GM12872 (cell line): ENCODE measurements around the gene TMEM221.

ENCODE experiments used
- TF ChIP-seq, protein P1 (sequence below): IDR thresholded peaks from 3 replicates; pipeline ENCODE4 v1.5.1; 2011; ENCODE audit warnings: low read depth, mild to moderate bottlenecking, low read length, moderate library complexity; ENCODE audit not compliant: insufficient read depth

TMEM221 gene

DNA sequence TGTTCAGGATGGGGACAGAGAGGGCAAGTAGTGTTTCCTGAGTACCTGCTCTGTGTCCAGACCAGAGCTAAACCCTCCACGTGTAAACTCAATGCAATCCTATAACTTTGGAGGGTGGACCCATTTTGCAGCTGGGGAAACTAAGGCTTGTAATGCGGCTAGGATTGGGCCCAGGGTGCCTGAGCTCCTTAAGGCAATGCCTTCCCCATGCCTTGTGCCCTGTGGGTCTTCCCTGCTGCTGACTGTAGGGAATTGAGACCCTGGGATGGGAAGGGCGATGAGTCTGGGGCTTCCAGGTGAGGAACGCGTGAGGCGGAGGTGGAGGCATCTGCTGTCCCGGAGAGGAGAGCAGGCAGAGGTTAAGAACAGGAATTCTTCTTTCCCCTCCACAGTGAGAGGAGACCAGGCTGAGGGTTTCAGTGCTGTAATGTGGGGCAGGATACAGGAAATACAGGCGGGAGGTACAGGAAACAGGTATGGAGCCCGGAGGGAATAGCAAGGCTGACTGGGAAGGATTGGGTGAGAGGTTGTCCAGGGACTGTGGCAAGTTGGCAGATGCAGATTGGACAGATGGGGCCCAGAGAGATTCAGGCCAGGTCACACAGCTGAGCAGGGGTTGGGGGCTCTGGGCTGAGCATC is 41.0 kb upstream of the TMEM221 start:
- TF ChIP-seq, protein P1, sequence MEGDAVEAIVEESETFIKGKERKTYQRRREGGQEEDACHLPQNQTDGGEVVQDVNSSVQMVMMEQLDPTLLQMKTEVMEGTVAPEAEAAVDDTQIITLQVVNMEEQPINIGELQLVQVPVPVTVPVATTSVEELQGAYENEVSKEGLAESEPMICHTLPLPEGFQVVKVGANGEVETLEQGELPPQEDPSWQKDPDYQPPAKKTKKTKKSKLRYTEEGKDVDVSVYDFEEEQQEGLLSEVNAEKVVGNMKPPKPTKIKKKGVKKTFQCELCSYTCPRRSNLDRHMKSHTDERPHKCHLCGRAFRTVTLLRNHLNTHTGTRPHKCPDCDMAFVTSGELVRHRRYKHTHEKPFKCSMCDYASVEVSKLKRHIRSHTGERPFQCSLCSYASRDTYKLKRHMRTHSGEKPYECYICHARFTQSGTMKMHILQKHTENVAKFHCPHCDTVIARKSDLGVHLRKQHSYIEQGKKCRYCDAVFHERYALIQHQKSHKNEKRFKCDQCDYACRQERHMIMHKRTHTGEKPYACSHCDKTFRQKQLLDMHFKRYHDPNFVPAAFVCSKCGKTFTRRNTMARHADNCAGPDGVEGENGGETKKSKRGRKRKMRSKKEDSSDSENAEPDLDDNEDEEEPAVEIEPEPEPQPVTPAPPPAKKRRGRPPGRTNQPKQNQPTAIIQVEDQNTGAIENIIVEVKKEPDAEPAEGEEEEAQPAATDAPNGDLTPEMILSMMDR = no peak

DNA sequence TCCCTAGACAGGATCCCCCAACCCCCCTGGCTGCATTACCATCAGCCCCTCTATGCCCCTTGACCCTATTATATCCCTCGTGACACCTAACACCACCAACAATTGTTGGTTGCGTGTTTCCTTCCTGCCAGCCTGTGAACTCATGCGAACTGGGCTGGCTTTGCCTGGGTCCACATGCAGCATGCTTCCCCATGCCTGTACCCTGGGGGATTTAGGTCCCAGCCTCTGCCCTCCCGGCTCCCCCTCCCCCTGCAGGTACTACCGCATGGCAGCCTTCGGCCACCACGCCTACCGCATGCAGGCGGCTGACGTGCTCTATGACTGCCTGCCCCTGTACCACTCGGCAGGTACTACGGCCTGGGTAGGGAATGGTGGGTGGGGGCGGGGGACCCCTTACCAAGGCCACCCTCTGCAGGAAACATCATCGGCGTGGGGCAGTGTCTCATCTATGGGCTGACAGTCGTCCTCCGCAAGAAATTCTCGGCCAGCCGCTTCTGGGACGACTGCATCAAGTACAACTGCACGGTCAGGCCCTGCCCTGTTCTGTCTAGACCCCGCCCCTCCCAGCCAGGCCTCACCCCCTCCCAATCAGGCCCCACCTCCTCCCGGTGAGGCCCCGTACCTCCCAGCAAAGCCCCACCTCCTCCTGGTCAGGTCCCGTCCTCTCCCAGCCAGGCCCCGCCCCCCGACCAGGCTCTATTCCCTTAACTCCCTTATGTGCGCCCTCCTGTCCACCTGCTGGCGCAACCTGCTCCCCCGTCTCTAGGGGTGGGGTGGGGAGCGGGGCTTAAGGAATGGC is 40.3 kb upstream of the TMEM221 start:
- TF ChIP-seq, protein P1 = peak; percentile 38; the same call in 2 of the 3 replicates

DNA sequence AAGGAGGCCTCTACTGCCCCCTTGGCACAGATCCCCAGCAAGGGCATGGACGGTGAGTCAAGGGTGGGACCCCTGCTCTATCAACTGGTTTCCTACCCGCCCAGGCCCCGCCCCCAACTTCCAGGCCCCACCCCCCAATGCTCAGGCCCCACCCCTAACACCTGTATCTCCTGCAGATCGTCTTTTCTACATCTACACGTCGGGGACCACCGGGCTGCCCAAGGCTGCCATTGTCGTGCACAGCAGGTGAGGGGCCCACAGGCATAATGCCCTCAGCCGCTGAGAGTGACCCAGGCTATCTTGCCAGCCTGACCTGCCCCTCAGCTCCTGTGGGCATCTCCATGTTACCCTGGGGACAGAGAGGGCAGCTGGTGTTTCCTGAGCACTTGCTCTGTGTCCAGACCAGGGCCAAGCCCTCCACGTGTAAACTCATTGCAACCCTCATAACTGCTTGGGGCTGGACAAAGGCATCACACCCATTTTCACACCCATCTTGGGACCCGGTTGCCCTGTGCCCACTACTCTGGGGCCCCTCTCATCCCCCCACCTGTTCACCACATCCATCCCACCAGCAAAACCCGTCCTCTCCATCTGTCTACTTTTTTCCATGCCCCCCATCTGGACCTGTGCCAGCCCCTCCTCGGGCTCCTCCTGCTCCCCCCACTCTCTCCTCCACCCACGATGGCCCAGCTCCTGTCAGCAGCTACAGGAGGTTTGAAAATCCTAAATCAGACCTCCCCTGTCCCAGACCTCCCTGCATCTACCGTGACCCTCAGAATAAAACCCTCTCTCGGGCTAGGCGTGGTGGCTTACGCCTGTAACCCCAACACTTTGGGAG is 39.0 kb upstream of the TMEM221 start:
- TF ChIP-seq, protein P1 = no peak

DNA sequence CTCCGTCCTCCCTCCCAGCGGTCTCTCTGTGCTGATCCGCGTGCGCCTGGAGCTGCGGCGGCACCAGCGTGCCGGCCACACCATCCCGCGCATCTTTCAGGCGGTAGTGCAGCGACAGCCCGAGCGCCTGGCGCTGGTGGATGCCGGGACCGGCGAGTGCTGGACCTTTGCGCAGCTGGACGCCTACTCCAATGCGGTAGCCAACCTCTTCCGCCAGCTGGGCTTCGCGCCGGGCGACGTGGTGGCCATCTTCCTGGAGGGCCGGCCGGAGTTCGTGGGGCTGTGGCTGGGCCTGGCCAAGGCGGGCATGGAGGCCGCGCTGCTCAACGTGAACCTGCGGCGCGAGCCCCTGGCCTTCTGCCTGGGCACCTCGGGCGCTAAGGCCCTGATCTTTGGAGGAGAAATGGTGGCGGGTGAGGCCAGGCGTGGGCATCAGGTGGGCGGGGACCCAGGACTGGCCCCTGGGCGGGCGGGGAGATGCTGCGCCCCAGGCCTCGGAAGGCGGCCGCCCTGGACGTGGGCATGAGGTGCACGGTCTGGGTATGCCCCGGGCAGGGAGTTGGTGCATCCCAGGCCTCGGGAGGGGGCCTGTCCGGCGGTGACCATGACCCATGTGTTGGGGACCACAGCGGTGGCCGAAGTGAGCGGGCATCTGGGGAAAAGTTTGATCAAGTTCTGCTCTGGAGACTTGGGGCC is 38.2 kb upstream of the TMEM221 start:
- TF ChIP-seq, protein P1 = no peak

DNA sequence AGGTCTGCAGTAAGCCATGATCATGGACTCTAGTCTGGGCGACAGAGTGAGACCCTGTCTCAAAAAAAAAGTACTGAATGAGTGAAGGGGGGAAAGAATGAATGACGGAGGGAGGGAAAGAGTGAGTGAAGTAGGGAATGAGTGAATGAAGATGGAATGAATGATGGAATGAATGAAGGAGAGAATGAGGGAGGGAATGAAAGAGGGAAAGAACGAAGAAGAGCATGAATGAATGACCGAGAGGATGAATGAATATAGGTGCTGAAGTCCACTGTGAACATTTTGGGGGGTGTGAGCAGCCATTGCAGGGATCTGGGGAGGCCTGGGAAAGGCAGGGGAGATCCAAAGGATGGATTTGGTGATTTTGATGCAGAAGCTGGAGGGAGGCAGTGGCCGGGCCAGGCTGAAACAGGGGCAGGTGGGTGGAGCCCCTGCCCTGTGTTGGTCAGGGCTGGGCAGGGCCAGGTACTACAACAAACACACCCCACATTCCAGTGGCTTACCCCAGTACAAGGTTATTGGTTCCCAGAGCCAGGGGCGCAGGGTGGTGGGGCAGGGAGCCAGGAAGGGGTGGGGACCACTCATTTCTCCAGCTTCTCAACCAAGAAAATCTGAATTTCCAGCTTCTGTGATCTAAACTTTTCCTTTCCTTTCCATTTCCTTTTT is 36.2 kb upstream of the TMEM221 start:
- TF ChIP-seq, protein P1 = no peak

DNA sequence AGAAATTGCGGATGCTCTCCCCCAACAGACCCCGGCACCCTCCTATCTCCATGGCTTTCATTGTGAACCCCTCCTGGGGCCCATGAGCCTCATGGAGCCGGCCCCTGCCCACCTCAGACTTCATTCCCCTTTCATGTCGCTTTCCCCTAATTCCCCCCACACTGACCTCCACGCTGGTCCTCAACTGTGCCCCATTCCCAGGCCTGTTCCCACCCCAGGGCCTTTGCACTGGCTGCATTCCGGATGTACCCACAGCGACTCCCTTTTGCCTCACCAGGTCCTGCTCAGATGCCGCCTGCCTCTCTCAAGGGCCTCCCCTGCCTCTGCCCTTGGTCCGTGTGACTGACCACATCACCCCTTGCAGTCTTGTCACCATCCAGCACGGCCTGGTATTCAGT is 35.1 kb upstream of the TMEM221 start:
- TF ChIP-seq, protein P1 = no peak
